ENCODE data around the gene HTT. TPM values are rescaled to one million over a fixed set of nuclear protein-coding genes. Genes with fewer than 3 reads are reported as not detected.

HTT gene
- total RNA-seq, 1 experiment from 2014 or later, result 44.4 TPM

DNA sequence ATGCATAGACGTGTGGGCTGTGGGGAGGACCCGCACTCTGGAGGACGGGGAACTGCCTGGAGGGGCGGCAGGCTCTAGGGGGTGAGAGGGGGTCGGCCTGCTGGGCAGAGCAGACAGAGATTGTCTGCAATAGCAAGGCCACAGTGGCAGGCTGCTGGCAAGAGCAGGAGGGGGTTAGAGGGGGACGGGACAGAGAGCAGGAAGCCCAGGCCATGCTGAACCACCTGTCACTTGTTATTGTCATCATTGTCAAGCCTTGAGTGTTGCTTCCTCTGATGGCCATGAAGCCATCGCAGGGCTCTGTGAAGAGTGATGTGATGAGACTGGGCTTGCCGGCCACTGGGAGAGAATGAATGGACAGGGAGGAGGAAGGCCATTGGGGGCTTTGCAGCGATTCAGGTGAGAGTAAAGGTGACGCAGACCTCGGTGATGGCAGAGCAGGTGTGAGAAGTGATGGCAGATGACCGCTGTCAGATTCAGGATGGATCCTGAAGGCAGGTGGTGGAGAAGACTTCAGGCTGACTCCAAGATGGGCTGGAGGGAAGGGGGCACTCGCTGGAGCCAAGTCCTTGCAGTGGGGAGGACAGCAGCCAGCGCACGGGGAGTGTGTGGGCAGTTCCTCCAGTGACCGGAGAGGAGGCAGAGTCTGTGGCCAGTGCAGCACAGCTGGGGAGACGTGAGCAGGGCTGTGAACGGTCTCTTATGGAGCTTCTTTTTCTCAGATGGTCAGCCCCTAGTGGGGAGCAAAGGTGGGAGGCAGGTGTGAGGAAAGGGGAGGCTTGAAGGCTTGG lies 43.7 kb upstream of the HTT start:
- intact Hi-C loops (cut with micrococcal nuclease; ENCODE audit: unreplicated experiment), result no loop called here
- TF ChIP-seq, protein P1, sequence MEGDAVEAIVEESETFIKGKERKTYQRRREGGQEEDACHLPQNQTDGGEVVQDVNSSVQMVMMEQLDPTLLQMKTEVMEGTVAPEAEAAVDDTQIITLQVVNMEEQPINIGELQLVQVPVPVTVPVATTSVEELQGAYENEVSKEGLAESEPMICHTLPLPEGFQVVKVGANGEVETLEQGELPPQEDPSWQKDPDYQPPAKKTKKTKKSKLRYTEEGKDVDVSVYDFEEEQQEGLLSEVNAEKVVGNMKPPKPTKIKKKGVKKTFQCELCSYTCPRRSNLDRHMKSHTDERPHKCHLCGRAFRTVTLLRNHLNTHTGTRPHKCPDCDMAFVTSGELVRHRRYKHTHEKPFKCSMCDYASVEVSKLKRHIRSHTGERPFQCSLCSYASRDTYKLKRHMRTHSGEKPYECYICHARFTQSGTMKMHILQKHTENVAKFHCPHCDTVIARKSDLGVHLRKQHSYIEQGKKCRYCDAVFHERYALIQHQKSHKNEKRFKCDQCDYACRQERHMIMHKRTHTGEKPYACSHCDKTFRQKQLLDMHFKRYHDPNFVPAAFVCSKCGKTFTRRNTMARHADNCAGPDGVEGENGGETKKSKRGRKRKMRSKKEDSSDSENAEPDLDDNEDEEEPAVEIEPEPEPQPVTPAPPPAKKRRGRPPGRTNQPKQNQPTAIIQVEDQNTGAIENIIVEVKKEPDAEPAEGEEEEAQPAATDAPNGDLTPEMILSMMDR (IDR thresholded peaks at IDR 0.05; ENCODE audit: unreplicated experiment), result no peak
- BruUV-seq (replicated peaks), result no TSS peak
- no peak for DNase-seq
- CTCF ChIA-PET, result interaction anchor here (1.7 kb wide), 1 partner anchor 21 kb away, joined by 7 read pairs; no protein-coding TSS in a partner anchor
- Mint-ChIP-seq H3K4me1 (ENCODE audit: low read depth, unreplicated experiment) (peaks cover 17% of the 10 kb centered on the region), H3K9me3 (ENCODE audit: low read depth, unreplicated experiment) (no peaks in the 10 kb centered on the region), H3K27ac (ENCODE audit: unreplicated experiment) (peak overlapping the region; percentile 19), H3K36me3 (ENCODE audit: insufficient read depth, unreplicated experiment) (no peaks in the 10 kb centered on the region), H3K27me3 (ENCODE audit: unreplicated experiment) (peaks cover 25% of the 10 kb centered on the region), H3K4me3 (ENCODE audit: low read depth, unreplicated experiment) (no peak overlapping the region)

DNA sequence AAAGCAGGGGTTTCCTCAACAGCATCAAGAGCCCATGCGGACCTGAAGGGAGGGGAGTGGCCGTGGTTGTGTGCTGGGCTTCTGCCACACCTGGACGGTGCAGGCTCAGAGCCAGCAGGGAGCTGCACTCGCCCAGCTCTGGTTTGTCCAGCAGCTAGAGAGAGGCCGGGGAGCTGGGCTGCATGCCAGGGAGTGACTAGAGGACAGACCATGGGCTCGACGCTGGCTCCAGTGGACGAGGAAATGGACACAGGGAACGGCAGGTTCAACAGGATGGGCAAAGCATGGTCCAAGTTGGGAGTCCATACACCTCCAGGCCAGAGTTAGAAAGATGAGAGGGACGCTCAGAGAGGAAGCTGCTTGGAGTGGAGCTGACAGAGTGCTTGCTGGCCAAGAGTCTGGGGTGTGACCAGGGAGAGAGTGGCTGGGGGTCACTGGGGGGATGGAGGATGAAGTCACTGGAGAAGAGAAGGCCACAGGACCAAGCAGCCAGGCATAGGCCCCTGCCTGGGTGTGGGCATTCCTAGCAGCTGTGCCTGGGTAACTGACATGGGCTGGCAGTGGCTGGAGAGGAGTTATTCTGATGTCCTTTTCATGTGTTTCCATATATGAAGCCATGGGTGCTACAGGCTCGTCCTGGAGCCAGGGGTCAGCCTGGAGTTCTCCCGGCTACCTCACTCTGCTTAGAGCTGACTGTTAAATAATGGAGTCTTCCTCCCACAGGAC lies 43.0 kb upstream of the HTT start:
- BruUV-seq (replicated peaks), result no TSS peak
- H3K9me3 Mint-ChIP-seq (ENCODE audit: low read depth, unreplicated experiment), result no peaks in the 10 kb centered on the region
- peaks cover 17% of the 10 kb centered on the region for H3K4me1 Mint-ChIP-seq (ENCODE audit: low read depth, unreplicated experiment)
- peaks cover 33% of the 10 kb centered on the region for H3K27me3 Mint-ChIP-seq (ENCODE audit: unreplicated experiment)
- H3K4me3 Mint-ChIP-seq (ENCODE audit: low read depth, unreplicated experiment), result no peak overlapping the region
- DNase-seq, result peak; percentile 78
- H3K36me3 Mint-ChIP-seq (ENCODE audit: insufficient read depth, unreplicated experiment), result no peaks in the 10 kb centered on the region
- CTCF ChIA-PET, result interaction anchor here (1.7 kb wide), 1 partner anchor 22 kb away, joined by 7 read pairs; no protein-coding TSS in a partner anchor
- intact Hi-C loops (cut with micrococcal nuclease; ENCODE audit: unreplicated experiment), result no loop called here
- TF ChIP-seq, protein P1 (IDR thresholded peaks at IDR 0.05; ENCODE audit: unreplicated experiment), result no peak
- no peak overlapping the region for H3K27ac Mint-ChIP-seq (ENCODE audit: unreplicated experiment)

GRCh38 chr4:3034231-3034630 lies 40.2 kb upstream of the HTT start:
- Mint-ChIP-seq H3K36me3 (ENCODE audit: insufficient read depth, unreplicated experiment) (no peaks in the 10 kb centered on the region), H3K4me3 (ENCODE audit: low read depth, unreplicated experiment) (no peak overlapping the region), H3K4me1 (ENCODE audit: low read depth, unreplicated experiment) (peaks cover 32% of the 10 kb centered on the region), H3K27me3 (ENCODE audit: unreplicated experiment) (peaks cover 48% of the 10 kb centered on the region), H3K9me3 (ENCODE audit: low read depth, unreplicated experiment) (no peaks in the 10 kb centered on the region), H3K27ac (ENCODE audit: unreplicated experiment) (no peak overlapping the region)
- TF ChIP-seq, protein P1 (IDR thresholded peaks at IDR 0.05; ENCODE audit: unreplicated experiment), result no peak
- no TSS peak for BruUV-seq (replicated peaks)
- CTCF ChIA-PET, result no interaction called here
- intact Hi-C loops (cut with micrococcal nuclease; ENCODE audit: unreplicated experiment), result no loop called here
- DNase-seq, result no peak

- Mint-ChIP-seq H3K36me3 (ENCODE audit: insufficient read depth, unreplicated experiment) (no peaks in the 10 kb centered on the region), H3K27me3 (ENCODE audit: unreplicated experiment) (peaks cover 46% of the 10 kb centered on the region), H3K4me3 (ENCODE audit: low read depth, unreplicated experiment) (no peak overlapping the region), H3K4me1 (ENCODE audit: low read depth, unreplicated experiment) (peaks cover 32% of the 10 kb centered on the region), H3K9me3 (ENCODE audit: low read depth, unreplicated experiment) (no peaks in the 10 kb centered on the region), H3K27ac (ENCODE audit: unreplicated experiment) (no peak overlapping the region)
- intact Hi-C loops (cut with micrococcal nuclease; ENCODE audit: unreplicated experiment), result no loop called here
- CTCF ChIA-PET, result no interaction called here
- BruUV-seq (replicated peaks), result no TSS peak
- TF ChIP-seq, protein P1 (IDR thresholded peaks at IDR 0.05; ENCODE audit: unreplicated experiment), result no peak
- no peak for DNase-seq
Observed at GRCh38 chr4:3035249-3035648, 39.2 kb upstream of the HTT start.

Data from Calu3 (cell line).